ENCODE measurements around the gene CDC25B.

The CDC25B gene

GRCh38 chr20:3854462-3854871 lies 58.4 kb downstream of the CDC25B start:
- Histone ChIP-seq H3K4me3 (ENCODE audit: extremely low read depth, insufficient read depth, low read length, poor library complexity, severe bottlenecking) (no peak overlapping the region), H3K36me3 (ENCODE audit: control insufficient read depth, insufficient read depth, low read length) (peaks cover 61% of the 10 kb centered on the region), H3K27ac (ENCODE audit: low read depth, low read length, severe bottlenecking) (peak overlapping the region; percentile 16), H3K4me1 (ENCODE audit: control insufficient read depth, insufficient read depth, low read length, poor library complexity, severe bottlenecking) (no peaks in the 10 kb centered on the region), H3K9me3 (ENCODE audit: control insufficient read depth, low read length) (no peaks in the 10 kb centered on the region)
- 67 to 94% methylated on average over 2 of the region's 4 CpGs for WGBS, 2 experiments (ENCODE audit: insufficient coverage in 2 of 2)

Data from mesodermal cell (in vitro differentiated cells).